ENCODE results near the gene DOK5.

- TF ChIP-seq, protein P1, sequence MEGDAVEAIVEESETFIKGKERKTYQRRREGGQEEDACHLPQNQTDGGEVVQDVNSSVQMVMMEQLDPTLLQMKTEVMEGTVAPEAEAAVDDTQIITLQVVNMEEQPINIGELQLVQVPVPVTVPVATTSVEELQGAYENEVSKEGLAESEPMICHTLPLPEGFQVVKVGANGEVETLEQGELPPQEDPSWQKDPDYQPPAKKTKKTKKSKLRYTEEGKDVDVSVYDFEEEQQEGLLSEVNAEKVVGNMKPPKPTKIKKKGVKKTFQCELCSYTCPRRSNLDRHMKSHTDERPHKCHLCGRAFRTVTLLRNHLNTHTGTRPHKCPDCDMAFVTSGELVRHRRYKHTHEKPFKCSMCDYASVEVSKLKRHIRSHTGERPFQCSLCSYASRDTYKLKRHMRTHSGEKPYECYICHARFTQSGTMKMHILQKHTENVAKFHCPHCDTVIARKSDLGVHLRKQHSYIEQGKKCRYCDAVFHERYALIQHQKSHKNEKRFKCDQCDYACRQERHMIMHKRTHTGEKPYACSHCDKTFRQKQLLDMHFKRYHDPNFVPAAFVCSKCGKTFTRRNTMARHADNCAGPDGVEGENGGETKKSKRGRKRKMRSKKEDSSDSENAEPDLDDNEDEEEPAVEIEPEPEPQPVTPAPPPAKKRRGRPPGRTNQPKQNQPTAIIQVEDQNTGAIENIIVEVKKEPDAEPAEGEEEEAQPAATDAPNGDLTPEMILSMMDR (IDR thresholded peaks at IDR 0.05) = no peak
- TF ChIP-seq POLR2A (IDR thresholded peaks at IDR 0.05) = no peak
These were observed 148.7 kb downstream of the DOK5 start for GRCh38 chr20:54623991-54624569.
